T-helper 9 cell (primary cell): ENCODE measurements around the gene KIF26B.

Experiments
- DNase-seq: peaks from one replicate; pipeline ENCODE4 v3.0.0-alpha.2; 2020

KIF26B gene

DNA sequence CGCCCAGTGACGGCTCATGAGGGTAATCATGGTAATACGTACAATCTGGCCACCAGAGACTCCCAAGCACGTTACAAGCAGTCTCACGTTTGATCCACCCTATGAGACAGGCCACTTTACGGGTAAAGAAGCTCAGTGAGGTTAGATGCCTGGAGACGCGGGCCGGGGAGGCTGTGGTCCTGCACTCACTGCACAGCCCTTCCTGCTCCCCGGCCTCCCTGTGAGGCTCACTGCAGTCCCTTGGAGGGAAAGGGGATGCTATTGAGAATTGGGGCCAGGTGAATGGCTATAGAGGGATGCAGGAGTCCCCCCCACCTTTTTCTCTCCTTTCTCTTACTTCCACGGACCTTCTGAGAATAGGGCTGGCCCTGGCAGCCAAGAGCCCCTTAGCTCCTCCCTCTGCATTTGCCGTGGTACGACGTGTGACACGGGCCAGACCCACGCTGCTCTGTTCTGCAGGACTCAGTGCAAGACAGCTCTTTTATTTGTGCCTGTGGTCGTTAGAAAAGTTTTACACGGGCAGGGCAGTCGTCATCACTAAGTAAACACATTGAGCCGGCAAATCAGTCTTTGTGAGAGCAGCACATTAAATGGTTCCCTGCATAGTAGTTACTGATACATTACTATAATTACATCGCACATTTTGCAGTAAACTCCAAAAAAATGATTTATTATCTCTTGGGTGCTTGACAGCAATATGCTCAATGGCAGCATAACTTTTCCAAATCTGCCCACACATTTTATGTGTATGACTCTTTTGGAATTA lies 18.8 kb downstream of the KIF26B start:
- DNase-seq, result no peak

DNA sequence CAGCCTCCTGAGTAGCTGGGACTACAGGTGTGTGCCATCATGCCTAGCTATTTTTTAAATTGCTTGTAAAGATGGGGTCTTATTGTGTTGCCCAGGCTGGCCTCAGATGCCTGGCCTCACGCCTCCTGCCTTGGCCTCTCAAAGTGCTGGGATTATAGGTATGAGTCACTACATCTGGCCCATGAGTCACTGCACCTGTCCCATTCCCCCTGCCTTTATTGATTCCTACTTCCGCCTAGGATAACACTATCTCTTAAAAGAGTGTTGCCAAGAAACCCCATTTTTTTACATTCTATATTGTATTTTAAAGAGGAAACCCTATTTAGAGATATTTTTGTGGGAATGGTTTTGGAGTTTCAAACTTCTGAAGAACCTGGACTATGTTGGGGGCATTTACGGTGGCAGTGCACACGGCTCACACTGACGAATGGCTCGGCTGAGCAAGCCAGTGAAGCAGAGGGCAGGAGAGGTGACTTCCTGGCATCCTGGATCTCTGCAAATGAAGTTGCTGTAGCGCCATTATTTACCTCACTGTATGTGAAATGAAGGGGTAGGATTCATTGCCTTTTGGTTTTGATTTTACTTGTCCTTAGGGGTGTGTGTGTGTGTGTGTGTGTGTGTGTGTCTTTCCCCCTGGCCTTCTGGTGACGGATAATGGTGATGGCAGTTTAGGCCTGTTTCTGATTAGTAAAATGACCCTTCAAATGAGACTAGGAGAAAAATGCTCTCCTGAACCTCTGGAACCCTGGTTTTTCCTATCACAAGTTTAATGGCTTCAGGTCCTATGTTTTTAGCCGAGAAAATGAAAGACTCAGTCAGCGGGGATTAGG lies 22.5 kb downstream of the KIF26B start:
- DNase-seq, result no peak

DNA sequence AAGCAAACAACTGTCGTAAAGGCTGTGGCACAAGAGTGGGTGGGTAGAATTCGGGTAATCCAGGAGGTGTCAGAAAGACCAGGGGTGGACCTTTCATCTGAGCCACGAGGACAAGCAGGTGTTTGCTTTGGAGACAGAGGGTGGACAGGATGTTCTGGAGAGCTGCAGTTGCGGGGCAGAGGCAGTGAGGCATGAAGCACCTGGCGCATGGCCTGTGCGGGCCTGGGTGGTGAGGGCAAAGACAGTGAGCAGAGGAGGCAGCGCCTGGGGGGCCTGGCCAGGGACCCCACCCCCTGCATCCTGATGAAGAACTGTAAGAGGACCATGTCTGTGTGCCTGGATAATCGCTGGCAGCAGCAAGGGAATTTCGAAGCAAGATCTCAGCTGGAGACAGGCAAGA lies 24.9 kb downstream of the KIF26B start:
- no peak for DNase-seq

DNA sequence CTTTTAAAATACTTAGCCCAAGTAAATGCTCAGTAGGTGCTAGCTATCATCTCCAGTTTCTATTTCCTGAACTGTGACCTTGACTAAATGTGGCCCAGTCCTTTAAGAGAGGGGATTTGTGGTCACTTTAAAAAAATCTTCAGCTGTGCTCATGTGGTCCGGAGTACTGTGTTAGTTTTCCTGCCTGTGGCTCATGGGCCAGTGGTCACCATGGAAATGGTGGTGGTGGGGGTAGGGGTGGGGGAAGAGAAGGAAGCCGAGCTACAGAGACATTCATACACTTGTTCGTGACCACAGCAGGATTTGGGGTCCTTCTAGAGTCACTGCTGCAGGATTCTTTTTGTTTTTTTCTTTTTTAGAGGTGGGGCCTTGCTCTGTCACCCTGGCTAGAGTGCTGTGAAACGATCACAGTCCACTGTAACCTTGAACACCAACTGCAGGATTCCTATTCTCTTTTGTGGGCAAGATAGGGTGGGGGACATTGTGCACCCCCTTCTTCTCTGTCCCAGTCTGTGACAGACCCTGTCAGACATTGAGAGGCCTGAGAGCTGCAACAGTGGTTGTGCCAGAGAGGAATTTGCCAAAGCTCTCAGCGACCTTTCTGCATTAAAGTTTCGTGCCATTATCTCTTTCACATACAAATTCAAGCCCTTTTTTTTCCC lies 25.8 kb downstream of the KIF26B start:
- DNase-seq, result no peak

DNA sequence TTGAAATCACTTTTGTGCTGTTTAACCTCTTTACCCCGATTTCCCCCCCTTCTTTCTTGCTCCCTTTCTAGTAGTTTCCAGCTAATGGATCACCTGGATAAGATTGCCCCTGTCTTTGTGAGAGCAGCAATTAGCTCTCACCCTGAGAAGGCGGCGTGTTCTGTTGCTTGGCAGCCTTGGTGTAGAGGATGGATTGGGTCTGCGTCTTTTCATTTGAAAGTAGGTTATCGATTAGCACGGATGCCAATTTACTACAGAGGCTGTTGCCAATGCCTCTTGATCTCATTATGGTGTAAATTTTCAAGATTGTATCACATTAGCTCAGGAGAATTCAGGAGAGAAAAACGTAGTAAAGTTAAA lies 26.4 kb downstream of the KIF26B start:
- no peak for DNase-seq

DNA sequence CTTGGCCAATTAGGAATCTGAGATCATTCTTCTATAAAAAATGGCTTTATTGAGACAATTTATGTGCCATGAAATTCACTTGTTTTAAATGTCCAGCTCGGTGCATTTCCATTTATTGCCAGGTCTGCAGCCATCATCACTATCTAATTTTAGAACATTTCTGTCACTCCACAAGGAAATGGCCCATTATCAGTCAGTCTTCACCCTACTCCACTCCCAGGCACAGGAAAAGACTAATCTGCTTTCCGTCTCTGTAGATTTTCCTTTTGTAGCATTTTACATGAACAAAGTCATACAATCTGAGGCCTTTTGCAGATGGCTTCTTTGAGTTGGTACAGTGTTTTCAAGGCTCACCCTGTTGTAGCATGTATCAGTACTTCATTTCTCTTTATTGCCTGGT lies 27.2 kb downstream of the KIF26B start:
- DNase-seq, result no peak

DNA sequence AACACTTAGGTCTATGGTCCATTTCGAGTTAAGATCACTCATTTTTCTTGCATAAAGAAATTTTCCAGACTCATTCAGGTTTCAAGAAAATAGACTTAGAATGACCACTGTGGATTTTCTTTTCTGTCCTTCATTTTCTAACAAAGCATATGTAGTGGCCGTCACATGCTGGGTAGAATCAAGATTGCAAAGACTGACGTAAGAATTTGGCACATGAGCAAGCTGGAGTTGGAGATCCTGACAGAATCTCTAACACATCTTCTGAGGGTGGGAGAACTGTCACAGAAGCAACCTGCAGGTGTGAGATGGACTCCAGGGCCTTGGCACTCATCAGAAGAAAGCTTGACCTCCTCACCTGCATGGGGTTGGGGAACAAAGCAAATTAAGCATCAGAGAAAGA lies 28.6 kb downstream of the KIF26B start:
- DNase-seq, result no peak

DNA sequence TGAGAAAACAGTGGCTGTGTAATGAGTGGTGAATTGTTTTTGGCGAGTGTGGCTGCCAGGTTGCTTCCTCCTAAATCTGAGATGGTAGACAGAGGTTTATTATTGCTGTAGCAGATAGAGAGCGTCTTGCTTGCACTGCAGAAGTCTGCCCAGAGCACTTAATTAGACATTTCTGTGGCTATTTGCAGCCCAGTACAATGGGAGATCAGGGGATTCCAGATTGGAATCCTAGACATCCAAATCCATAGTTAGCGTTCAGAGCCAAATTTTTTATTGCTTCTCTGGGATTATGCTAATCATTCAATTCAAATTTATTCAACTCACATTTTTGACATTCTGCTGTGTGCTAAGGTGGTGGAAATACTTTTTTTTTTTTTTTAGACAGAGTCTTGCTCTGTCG lies 30.0 kb downstream of the KIF26B start:
- no peak for DNase-seq

DNA sequence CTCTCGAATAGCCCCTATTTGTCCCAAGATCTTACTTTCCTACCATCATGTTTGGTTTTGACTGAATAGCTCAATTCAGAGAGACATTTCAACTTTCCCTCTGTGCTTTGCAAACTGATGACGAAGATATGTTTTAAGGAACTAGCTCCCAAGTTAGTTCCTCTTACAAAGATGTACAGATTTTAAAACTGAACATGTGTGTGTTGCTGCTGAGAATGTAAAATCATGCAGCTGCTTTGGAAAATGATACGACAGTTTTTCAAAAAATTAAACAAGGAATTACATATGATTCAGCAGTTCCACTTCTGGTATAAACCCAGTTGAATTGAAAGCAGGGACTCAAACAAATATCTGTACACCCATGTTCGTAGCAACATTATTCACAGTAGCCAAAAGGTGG lies 33.6 kb downstream of the KIF26B start:
- DNase-seq, result no peak

DNA sequence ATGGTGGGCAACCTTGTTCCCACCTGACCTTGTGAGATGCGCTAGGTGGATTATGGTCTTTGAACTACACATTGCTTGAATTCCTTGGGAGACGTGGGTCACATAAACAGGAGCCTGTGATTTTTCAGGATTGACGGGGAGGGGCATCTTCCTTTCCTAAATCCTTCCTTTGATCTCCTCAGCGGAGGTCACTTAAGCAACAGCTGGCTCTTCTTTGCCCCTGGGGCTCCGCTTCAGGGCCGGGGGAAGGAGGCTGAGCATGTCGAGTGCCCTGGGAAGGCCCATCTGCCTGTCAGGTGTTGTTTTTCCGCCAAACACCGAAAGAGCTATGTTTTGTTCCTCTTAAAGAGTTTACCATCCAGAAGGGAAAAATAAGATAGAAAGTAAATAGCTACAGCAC lies 40.6 kb downstream of the KIF26B start:
- no peak for DNase-seq

DNA sequence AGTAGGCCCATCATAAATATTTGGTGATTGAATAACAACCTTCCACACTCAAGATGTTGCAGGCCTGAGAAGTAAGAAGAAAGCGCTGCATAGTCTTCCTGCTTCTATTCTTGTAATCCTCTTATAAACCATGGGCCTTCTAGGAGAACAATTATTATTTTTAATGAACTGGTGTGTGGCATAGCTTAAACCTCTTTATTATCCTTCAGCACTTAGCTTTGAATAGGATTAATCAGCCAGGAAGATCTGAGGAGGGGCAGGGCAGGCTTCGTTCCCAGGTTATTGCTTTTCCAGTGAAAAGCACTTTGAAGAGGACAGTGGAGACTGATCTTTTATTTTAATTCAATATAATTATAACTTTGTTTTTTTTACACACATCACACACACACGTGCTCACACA lies 42.3 kb downstream of the KIF26B start:
- DNase-seq, result no peak

DNA sequence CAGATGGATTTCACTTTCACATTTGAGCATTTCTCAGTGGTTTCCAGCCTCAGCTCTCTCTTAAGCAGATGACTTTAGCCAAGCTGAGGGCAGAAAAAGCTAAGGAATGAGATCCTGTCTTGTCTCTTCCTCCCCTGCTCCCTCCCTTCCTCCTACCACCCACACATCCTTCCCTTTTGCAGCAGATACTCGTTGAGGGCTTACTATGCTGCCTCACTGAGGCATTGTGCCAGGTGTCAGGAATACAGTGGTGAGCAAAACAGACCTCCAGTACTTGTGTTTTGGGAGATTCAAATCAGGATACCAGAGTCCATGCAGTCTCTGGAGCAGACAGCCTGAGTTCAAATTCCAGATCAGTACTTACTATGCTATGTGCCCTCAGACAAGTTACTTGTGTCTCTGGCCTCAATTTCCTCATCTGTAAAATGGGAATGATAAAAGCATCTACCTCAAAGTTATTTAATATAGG lies 43.2 kb downstream of the KIF26B start:
- DNase-seq, result no peak

DNA sequence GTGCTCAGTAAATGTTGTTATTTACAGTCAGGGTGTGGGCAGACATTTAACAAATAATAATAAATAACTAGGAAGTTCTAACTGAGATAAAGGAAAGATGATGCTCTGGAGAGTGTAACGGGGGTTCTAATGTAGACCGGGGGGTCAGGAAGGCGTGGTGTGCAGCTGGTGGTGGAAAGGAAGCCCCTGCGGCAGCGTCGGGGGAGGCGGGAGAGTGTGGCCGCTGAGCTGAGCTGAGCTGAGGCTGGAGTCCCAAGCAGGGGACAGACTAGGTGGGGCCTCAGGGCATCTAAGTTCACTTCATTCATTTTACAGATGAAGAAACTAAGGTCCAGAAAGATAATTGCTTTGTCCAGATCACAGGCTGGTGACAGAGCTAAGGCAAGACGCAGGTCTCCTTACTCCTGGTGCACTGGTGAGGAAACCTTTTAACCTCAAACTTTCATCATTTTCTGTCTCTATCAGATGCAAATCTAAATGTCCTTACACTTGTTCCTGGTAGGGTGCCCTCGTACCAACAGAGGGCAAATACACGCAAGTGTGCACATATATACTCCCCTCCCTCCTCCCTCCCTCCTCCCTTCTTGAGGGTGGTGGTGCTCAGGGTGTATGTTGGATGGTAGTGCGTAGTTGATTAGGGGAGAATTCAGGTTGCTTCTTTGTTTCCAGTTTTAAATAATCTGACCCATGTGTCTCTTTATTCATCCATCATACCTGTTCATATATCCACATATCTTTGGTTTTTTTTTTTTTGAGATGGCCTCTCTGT lies 44.1 kb downstream of the KIF26B start:
- no peak for DNase-seq

DNA sequence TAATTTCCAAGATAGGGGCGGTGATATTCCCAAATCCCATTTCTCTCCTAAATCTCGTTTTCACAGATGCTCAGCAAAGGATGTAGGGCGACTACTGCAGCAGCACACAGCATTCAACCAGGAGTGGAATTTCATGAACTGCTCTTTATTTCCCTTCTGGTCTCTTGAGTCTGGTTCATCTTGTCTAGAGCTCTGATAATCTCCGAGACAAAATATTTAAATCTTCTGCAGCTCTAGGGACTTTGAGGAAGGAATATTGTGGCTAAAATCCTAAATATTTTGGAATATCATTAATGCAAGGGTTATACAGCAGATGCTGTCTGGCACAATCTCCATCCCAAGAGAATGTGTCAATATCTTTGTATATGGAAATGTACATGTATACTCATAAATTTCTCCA lies 45.4 kb downstream of the KIF26B start:
- no peak for DNase-seq

DNA sequence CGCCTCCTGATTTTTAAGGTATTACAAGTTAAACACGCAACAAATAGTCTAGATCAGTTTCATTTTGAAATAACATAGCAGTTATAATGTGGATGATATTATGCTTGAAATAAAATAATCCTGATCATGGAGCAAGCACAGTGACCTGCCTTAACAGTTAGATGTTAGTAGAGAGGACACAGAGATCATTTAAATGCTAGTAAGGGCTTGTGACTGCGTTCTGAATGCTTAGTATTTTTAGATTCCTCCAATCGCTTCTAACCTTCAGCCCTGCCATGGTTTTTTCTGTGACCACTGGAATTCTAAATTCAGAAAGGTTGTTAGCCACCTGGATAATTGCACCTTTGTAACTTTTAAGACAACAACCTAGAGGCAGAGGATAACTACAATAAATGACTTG lies 46.4 kb downstream of the KIF26B start:
- DNase-seq, result no peak

DNA sequence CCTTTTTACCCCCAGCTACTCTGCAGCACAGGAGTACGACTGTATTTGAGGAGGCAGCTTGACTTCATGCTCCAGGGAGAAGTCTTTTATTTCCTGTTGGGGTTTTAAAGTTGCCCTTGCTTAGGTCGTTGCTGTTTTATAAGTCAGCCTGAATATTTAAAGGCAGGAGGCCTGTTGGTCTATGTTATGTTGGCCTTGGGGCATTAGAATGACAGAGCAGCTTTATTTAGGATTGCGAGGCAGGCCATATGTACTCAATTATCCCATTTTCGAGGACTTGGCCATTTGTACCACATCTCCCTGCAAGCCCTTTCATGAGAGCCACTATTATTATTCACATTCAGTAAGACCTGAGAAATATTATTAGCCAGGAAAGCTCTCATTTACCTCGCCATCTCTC lies 47.0 kb downstream of the KIF26B start:
- no peak for DNase-seq

DNA sequence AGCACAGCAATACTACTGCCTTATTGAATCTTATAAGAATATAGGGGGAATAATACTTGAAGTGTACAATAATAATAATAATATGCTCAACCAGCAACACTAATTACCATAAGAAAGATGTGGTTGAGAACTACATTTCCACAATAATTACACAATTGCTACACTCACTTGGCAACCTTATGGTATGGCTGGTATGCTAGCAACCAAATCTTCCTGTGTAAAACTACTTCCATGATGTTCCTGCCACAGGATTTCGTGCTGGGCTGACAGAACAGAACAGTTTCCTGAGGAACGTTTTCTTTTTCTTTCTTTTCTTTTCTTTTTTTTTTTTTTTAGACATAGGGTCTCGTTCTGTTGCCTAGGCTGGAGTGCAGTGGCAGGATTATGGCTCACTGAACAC lies 50.6 kb downstream of the KIF26B start:
- DNase-seq, result no peak

DNA sequence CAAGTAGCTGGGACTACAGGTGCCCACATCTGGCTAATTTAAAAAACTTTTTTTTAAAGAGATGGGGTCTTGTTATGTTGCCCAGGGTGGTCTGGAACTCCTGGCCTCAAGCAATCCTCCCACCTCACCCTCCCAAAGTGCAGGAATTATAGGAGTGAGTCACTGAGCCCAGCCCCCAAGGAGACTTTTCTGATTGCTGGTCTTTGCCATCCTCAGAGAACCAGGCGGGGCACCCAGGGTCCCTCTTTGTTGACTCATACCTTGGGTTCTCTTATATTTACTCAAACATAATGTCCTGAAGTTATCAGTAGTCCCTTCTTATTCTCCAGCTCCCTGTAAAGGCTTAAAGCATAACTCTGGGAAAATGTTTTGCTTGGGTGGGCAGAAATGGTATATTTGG lies 51.1 kb downstream of the KIF26B start:
- no peak for DNase-seq

DNA sequence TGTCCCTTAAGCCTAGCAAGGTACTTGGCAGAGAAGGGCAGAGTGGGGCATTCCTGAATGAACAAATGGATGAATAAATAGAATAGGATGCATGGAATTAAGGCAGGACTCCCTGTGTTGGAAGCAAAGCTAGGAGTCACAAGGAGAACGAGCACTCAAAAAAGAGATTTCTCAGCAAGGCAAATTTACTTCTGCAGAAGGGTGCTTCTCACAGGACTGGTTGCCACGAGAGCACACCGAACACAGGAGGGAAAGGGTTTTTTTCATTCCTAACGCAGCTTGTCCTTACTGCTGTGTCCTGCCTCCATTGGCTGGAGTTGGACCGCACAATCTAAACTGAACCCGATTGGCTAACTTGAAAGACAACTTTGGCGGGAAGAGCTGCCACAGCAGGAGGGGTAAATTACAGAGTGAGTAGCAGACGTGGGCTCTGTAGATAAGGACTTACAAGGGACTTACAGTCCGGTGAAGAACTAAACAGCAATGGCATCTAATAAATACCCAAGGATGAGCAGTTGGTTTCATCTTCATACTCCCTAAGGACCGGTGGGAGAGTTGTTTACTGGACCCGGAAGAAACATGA lies 52.4 kb downstream of the KIF26B start:
- DNase-seq, result no peak

DNA sequence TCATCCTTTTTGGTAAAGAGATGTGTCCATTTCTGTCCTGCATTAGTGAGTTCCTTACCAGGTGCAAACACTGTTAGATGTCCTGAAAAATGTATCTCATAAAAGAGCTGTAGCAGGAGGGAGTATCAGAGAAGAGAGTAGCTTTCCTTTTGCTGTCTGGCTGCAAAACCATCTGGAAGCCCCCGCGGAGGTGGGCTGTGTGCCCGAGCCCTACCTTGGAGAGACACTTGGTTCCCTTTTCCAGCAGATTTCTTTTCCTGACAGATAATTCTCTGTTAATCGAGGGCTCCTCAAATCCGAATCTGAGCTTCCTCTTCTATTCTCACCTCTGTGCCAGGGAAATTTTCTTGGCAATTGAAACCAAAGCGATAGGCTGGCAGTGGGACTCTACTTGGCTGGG lies 53.0 kb downstream of the KIF26B start:
- no peak for DNase-seq

DNA sequence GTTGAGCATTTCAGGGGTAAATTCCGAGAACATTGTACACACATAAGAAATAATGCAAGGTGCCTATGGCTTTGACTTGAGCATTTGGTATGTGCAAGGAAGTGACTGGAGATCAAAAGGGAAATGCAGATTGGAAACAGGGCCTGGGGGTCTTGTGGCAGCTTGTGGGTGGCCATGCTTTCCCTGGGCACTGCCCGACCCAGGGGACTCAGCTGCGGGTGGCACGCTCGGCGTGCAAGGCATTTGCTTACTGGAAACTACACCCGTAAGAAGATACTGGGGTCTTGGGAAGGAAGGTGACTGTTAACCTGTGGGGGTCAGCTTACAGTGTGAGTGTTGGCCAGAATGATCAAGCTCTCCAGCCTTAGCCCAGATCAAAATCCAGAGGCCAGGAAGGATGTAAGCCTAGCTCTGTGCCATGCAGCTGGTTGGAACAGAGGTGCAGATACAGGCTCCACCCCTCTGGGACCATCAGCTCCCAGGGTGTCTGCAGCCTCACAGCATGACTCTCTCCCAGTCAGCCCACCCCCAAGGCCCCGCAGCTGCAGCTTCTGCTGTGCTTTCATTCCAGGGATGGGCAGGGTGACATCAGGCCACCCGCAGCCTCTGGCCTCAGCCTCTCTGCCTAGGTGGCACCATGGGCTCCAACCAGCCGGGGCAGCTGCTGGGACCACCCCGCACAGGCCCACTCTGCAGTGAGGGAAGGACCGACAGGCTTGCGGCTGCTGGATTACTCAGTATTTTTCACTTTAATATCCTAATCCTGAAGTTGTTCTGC lies 55.1 kb downstream of the KIF26B start:
- no peak for DNase-seq
